Thymus (tissue), 11 donors: Measurements from ENCODE around the gene LRP1B. TPM values are rescaled to one million over a fixed set of nuclear protein-coding genes. Genes with fewer than 3 reads are reported as not detected.
"Not testable (repeated sequence)": the region's sequence is repeated elsewhere in the genome, so short reads cannot be mapped to it uniquely, and the experiment has no call there.

Experiments used
- DNase-seq, 9 donors: peaks; one replicate each; pipeline ENCODE4 v3.0.0-alpha.2; 2013; ENCODE audit warnings: low spot score in 9 of 9, low read depth in 6 of 9, missing footprints in 1 of 9
- H3K27ac ChIP-seq, 2 donors: one replicate each; pipeline ENCODE4 v1.5.1; 2013; ENCODE audit warnings: control low read depth in 1 of 2, low read depth in 1 of 2, low read length in 1 of 2, mild to moderate bottlenecking in 1 of 2, moderate library complexity in 1 of 2
- H3K27me3 ChIP-seq, 2 donors: one replicate each; pipeline ENCODE4 v1.5.1; 2013; ENCODE audit warnings: low read length in 1 of 2; ENCODE audit not compliant: control insufficient read depth in 2 of 2, insufficient read depth in 1 of 2
- H3K36me3 ChIP-seq, 2 donors: one replicate each; pipeline ENCODE4 v1.5.1; 2013; ENCODE audit warnings: low read length in 1 of 2, mild to moderate bottlenecking in 1 of 2, moderate library complexity in 1 of 2; ENCODE audit not compliant: control insufficient read depth in 2 of 2, insufficient read depth in 2 of 2
- H3K4me1 ChIP-seq, 2 donors: one replicate each; pipeline ENCODE4 v1.5.1; 2013; ENCODE audit warnings: low read length in 2 of 2; ENCODE audit not compliant: control insufficient read depth in 2 of 2, insufficient read depth in 2 of 2
- H3K4me3 ChIP-seq, 2 donors: one replicate each; pipeline ENCODE4 v1.5.1; 2013; ENCODE audit warnings: low read length in 2 of 2, control low read depth in 1 of 2, mild to moderate bottlenecking in 1 of 2
- H3K9me3 ChIP-seq, 2 donors: one replicate each; pipeline ENCODE4 v1.5.1; 2013; ENCODE audit warnings: low read length in 1 of 2, mild to moderate bottlenecking in 1 of 2; ENCODE audit not compliant: control insufficient read depth in 2 of 2, insufficient read depth in 1 of 2
- WGBS: extraction: QIAGEN DNeasy Blood & Tissue Kit; methylation state at CpG from one replicate; pipeline ENCODE4 v1.1.7; 2013; 5-methylcytosine and 5-hydroxymethylcytosine counted together
- polyA plus RNA-seq: library from polyadenylated mRNA; stranded (reverse); fragments of 200-250 nt; gene quantifications from one replicate; pipeline ENCODE4 v1.2.3, GENCODE V29; 2013
- total RNA-seq: library from RNA; stranded (reverse); fragments of 120-200 nt; gene quantifications from one replicate; pipeline ENCODE4 v1.2.4, GENCODE V29; 2013
- donor health status: healthy.

Gene LRP1B
- total and polyA plus RNA-seq, 2 donors, result 0.18 to 0.28 TPM

- H3K4me1 ChIP-seq, DNase-seq, H3K27ac ChIP-seq, H3K9me3 ChIP-seq, H3K4me3 ChIP-seq, H3K27me3 ChIP-seq, H3K36me3 ChIP-seq: not testable (repeated sequence)
- WGBS, result 34% methylated on average over 4 of the region's 4 CpGs
These were observed 1715.8 kb downstream of the LRP1B start for GRCh38 chr2:140415035-140415434.

GRCh38 chr2:140410695-140411094 lies 1720.1 kb downstream of the LRP1B start:
- no peak for DNase-seq

GRCh38 chr2:140401056-140401455 lies 1729.8 kb downstream of the LRP1B start:
- no peak overlapping the region for H3K4me3 ChIP-seq
- no peak for DNase-seq
- H3K9me3 ChIP-seq, result peaks cover 0 to 4% of the 10 kb centered on the region in 2 donors
- WGBS, result 94% methylated on average over 2 of the region's 2 CpGs
- H3K27ac ChIP-seq, result no peak overlapping the region
- no peaks in the 10 kb centered on the region for H3K4me1 ChIP-seq
- H3K27me3 ChIP-seq, result no peaks in the 10 kb centered on the region
- no peaks in the 10 kb centered on the region for H3K36me3 ChIP-seq

More at GRCh38 chr2:140410695-140411094, 1720.1 kb downstream of the LRP1B start:
- no peaks in the 10 kb centered on the region for H3K27me3 ChIP-seq
- H3K4me1 ChIP-seq, result no peaks in the 10 kb centered on the region
- WGBS, result 95% methylated on average over 2 of the region's 2 CpGs
- no peak overlapping the region for H3K27ac ChIP-seq
- H3K9me3 ChIP-seq, result no peaks in the 10 kb centered on the region
- H3K36me3 ChIP-seq, result no peaks in the 10 kb centered on the region
- H3K4me3 ChIP-seq, result no peak overlapping the region

- 90% methylated on average over 2 of the region's 2 CpGs for WGBS
These were observed 1738.0 kb downstream of the LRP1B start for GRCh38 chr2:140392824-140393223.

GRCh38 chr2:140384946-140385345 lies 1745.9 kb downstream of the LRP1B start:
- WGBS, result 96% methylated on average over 6 of the region's 6 CpGs
- Histone ChIP-seq H3K27ac (no peak overlapping the region), H3K4me3 (no peak overlapping the region), H3K36me3 (no peaks in the 10 kb centered on the region), H3K4me1 (no peaks in the 10 kb centered on the region), H3K27me3 (no peaks in the 10 kb centered on the region), H3K9me3 (no peaks in the 10 kb centered on the region)
- DNase-seq, result no peak

More at GRCh38 chr2:140392824-140393223, 1738.0 kb downstream of the LRP1B start:
- Histone ChIP-seq H3K4me1 (no peaks in the 10 kb centered on the region), H3K4me3 (no peak overlapping the region), H3K27me3 (no peaks in the 10 kb centered on the region), H3K27ac (no peak overlapping the region), H3K36me3 (no peaks in the 10 kb centered on the region), H3K9me3 (no peaks in the 10 kb centered on the region)
- no peak for DNase-seq

DNA sequence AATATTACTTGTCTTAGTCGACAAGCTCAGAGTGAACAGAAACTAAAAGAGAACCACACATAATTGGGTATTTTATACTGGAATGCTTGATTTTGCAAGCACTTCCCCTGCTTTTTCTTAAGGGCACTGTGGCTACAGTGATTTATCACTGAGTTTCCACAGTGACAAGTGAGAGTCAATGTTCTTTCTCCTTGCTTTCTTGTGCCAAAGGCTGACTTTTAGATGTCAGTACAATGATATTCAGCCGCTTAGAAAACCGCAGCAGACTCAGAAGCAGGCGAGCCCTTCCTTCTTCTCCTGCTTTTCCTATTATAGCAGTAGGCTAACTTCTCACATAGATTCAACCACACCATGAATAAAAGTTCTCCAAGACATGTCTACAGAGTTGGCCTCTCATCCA lies 1747.0 kb downstream of the LRP1B start:
- no peak overlapping the region for H3K4me3 ChIP-seq
- WGBS, result 86% methylated on average over 4 of the region's 4 CpGs
- H3K4me1 ChIP-seq, result no peaks in the 10 kb centered on the region
- no peaks in the 10 kb centered on the region for H3K27me3 ChIP-seq
- no peaks in the 10 kb centered on the region for H3K36me3 ChIP-seq
- H3K27ac ChIP-seq, result no peak overlapping the region
- no peaks in the 10 kb centered on the region for H3K9me3 ChIP-seq
- no peak for DNase-seq

GRCh38 chr2:140376686-140377085 lies 1754.1 kb downstream of the LRP1B start:
- Histone ChIP-seq H3K4me3 (no peak overlapping the region), H3K27ac (no peak overlapping the region), H3K4me1 (no peaks in the 10 kb centered on the region), H3K36me3 (no peaks in the 10 kb centered on the region), H3K27me3 (no peaks in the 10 kb centered on the region), H3K9me3 (no peaks in the 10 kb centered on the region)
- no peak for DNase-seq
- 94% methylated on average over 5 of the region's 5 CpGs for WGBS

DNA sequence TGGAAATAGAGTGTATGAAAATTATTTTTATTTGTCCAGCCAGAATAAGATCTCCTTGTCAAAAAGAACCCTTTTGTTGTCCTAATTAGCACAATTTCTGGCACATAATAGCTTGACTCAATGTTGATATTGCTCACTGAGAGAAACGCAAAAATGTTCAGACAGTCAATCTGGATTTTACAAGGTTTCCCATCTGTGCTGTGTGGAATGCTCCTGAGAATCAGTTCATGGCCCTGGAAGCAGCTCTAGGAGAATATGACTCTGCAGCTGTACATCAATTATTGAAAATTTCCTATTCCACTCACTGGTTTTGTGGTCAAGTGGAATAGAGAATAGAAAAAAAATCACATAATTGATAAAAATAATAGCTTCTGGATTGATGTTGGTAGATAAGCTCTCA lies 1767.7 kb downstream of the LRP1B start:
- Histone ChIP-seq H3K27me3 (no peaks in the 10 kb centered on the region), H3K4me3 (no peak overlapping the region), H3K36me3 (no peaks in the 10 kb centered on the region), H3K27ac (no peak overlapping the region), H3K4me1 (no peaks in the 10 kb centered on the region), H3K9me3 (no peaks in the 10 kb centered on the region)
- 93% methylated on average over 1 of the region's 1 CpG for WGBS
- no peak for DNase-seq

- 96% methylated on average over 1 of the region's 1 CpG for WGBS
- no peaks in the 10 kb centered on the region for H3K4me1 ChIP-seq
- no peaks in the 10 kb centered on the region for H3K27me3 ChIP-seq
- H3K9me3 ChIP-seq, result no peaks in the 10 kb centered on the region
- H3K36me3 ChIP-seq, result no peaks in the 10 kb centered on the region
- DNase-seq, result no peak
- H3K4me3 ChIP-seq, result no peak overlapping the region
- H3K27ac ChIP-seq, result no peak overlapping the region
These were observed 1768.5 kb downstream of the LRP1B start for GRCh38 chr2:140362361-140362760.
